Psoas muscle (tissue), 8 donors: Measurements from ENCODE around the gene MAPKAP1. TPM values are rescaled to one million over a fixed set of nuclear protein-coding genes. Genes with fewer than 3 reads are reported as not detected.

Source experiments
- ATAC-seq, 4 donors: fragments of 200-7000 bp; cut with Tn5 transposase; one replicate each; pipeline ENCODE4 v1.9.1; 2020; ENCODE audit warnings: moderate library complexity in 3 of 4, mild to moderate bottlenecking in 2 of 4
- DNase-seq, 2 donors: peaks; one replicate each; pipeline ENCODE4 v3.0.0-alpha.2; 2020
- H3K27ac ChIP-seq: fragments of 200-600 bp; one replicate; pipeline ENCODE4 v1.8.0; 2022
- H3K27me3 ChIP-seq, 3 donors: fragments of 200-600 bp in 1 of 3; one replicate each; pipeline versions ENCODE4 v1.6.1 to v1.8.0; 2013 to 2022; ENCODE audit warnings: low read length in 2 of 3, mild to moderate bottlenecking in 2 of 3, moderate library complexity in 1 of 3; ENCODE audit not compliant: insufficient read depth in 3 of 3
- H3K36me3 ChIP-seq, 2 donors: fragments of 200-600 bp in 1 of 2; one replicate each; pipeline versions ENCODE4 v1.6.1 to v1.8.0; 2013 to 2022; ENCODE audit warnings: low read depth in 1 of 2, mild to moderate bottlenecking in 1 of 2, moderate library complexity in 1 of 2; ENCODE audit not compliant: insufficient read depth in 1 of 2
- H3K4me1 ChIP-seq: fragments of 200-600 bp; one replicate; pipeline ENCODE4 v1.8.0; 2022
- H3K4me3 ChIP-seq: fragments of 200-600 bp; one replicate; pipeline ENCODE4 v1.8.0; 2022; ENCODE audit warnings: mild to moderate bottlenecking
- H3K9me3 ChIP-seq: fragments of 200-600 bp; one replicate; pipeline ENCODE4 v1.8.0; 2022
- WGBS, 3 donors: extraction: QIAGEN DNeasy Blood & Tissue Kit; methylation state at CpG; one replicate each; pipeline versions ENCODE4 v1.1.6 to v1.1.7; 2013; 5-methylcytosine and 5-hydroxymethylcytosine counted together
- intact Hi-C, 2 donors: fragments of 100-400 bp; cut with DNase I; formaldehyde crosslinking; loops; one replicate each; pipeline versions ENCODE4 v1.11.0 to v1.14.2; 2022
- polyA plus RNA-seq, 3 donors: library from polyadenylated mRNA; stranded (reverse); fragments of 200-250 nt; gene quantifications; one replicate each; pipeline ENCODE4 v1.2.3, GENCODE V29; 2013
- total RNA-seq, 4 donors: library from RNA; stranded (reverse); fragmentation: NEBNext Ultra II Directional in 2 of 4; extraction: Animal tissue kit (Norgen Biotek cat#: 25700) in 2 of 4; gene quantifications; one replicate each; pipeline versions ENCODE4 v1.2.1 to v1.2.4, GENCODE V29; 2021 to 2023
- TF ChIP-seq, protein P1 (sequence below): fragments of 200-600 bp; IDR thresholded peaks from one replicate; pipeline ENCODE4 v1.8.0; 2022; ENCODE audit warnings: antibody characterized with exemption
- donor health status: healthy with polysubstance abuse.
- donor health status: DM: no; HTN: no; CAD: no; lungs with moderate emphysema.
- donor health status: Bipolar disorder and iron deficiency.
- donor health status: healthy.
- donor health status: DM: yes; HTN: yes; CAD: no.
- donor health status: DM: no; HTN: no; CAD: no.
- donor health status: DM: no; HTN: no; CAD: no.
- donor health status: DM: yes; HTN: yes; CAD: no.

MAPKAP1 gene
- total and polyA plus RNA-seq, 7 donors, result 64.2 to 124 (median 90.4) TPM

DNA sequence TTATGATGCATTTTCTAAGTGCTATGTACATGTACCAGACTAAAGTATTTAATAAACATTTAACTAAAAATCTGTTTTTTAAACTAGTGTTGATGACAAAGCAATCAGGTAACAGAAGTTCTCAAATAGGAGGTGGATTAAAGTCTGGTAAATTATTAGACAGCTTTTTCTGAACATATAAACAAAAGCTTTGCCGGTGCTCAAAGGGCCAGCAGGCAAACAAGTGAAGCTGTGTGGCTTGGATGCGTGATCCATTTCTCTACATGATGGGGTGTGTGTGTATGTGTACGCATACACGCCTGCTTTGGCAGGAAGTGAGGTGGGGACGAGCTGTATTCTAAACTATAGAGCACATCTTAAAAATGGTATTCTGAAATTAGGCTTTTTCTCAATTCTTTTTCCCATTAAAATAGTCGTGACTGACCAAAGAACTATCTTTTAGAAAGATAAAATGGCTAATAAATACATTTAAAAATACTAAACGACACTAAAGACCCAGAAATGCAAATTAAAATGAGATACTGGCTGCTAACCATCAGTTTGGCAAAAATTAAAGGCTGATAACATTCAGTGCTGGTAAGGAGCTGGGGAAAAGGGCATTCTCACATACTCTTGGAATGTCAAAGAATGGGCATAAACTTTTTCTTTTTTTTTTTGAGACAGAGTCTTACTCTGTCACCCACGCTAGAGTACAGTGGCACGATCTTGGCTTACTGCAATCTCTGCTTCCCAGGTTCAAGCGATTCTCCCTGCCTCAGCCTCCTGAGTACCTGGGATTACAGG is 174.0 kb downstream of the MAPKAP1 start:
- H3K9me3 ChIP-seq, result no peaks in the 10 kb centered on the region
- H3K36me3 ChIP-seq, result no peaks in the 10 kb centered on the region
- TF ChIP-seq, protein P1, sequence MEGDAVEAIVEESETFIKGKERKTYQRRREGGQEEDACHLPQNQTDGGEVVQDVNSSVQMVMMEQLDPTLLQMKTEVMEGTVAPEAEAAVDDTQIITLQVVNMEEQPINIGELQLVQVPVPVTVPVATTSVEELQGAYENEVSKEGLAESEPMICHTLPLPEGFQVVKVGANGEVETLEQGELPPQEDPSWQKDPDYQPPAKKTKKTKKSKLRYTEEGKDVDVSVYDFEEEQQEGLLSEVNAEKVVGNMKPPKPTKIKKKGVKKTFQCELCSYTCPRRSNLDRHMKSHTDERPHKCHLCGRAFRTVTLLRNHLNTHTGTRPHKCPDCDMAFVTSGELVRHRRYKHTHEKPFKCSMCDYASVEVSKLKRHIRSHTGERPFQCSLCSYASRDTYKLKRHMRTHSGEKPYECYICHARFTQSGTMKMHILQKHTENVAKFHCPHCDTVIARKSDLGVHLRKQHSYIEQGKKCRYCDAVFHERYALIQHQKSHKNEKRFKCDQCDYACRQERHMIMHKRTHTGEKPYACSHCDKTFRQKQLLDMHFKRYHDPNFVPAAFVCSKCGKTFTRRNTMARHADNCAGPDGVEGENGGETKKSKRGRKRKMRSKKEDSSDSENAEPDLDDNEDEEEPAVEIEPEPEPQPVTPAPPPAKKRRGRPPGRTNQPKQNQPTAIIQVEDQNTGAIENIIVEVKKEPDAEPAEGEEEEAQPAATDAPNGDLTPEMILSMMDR, result no peak
- ATAC-seq, result no peak
- intact Hi-C loops, result no loop called here
- H3K4me1 ChIP-seq, result no peaks in the 10 kb centered on the region
- WGBS, 3 donors, result 96% methylated on average over 10 of the region's 10 CpGs
- H3K27me3 ChIP-seq, result no peaks in the 10 kb centered on the region
- no peak for DNase-seq
- H3K27ac ChIP-seq, result no peak overlapping the region
- H3K4me3 ChIP-seq, result no peak overlapping the region

DNA sequence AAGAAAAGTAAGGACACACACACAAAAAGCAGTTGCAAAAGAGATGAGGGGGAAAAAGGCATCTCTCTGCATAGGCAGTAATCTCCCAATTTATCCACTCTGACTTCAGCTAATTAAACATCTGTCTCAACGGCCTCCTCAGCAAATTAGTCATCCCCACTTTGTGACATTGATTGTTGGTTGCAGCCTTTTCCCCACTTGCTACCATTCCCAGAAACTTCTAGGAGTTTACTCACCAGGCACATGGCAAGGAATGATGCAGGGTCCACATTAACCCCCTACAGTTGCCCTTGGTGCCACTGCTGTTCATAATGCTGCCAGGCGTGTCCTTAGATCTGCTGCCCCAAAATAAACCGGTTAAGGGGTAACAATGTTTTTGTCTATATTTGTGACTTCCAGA is 174.6 kb downstream of the MAPKAP1 start:
- Histone ChIP-seq H3K27me3 (no peaks in the 10 kb centered on the region), H3K9me3 (no peaks in the 10 kb centered on the region), H3K36me3 (no peaks in the 10 kb centered on the region), H3K4me1 (no peaks in the 10 kb centered on the region), H3K27ac (no peak overlapping the region), H3K4me3 (no peak overlapping the region)
- TF ChIP-seq, protein P1, result no peak
- WGBS, 3 donors, result 84 to 92% (median 86%) methylated on average over 3 of the region's 3 CpGs
- intact Hi-C loops, result no loop called here
- DNase-seq (no peak), ATAC-seq (no peak)

DNA sequence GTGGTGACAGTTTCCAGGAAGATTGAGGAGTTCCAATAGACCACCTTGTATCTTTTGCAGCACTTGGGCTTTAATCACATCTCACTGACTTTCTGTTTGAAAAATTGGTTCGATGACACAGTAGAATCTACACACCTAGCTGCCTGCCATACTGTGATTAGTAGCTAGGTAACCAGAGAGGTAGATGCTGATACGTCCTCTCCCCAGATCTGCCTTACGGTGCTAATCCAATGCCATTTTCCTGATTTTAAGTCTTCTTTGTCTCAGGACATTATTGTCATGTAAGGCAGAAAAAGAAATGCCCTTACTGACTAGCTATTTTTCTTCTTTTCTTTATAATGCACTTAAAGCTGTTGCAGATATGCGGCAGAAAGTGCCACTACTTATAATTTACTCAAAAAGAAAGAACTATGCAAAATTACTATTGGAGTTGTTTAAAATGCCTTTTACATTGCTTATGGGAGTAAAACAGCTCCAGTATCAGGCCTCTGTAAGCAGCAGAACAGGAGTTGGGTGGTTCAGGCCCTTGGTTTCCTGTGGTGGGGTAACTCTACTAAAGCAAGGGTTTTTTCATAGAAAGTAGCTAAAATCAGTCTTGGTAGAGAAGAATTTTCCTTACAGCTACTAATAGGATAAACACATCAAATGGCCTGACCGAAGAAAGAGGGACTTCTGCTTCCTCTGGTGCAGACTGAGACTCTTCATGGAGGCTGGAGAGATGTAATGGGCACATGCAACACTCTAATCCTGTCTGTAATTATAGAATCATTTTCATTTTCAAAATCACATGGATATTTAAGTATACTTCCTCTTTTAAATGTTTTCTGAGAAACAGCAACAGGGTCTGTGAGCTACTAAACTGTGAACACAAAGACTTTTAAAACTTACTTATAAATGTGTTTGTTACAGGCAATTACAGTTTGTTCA is 177.2 kb downstream of the MAPKAP1 start:
- no peak overlapping the region for H3K4me3 ChIP-seq
- no peaks in the 10 kb centered on the region for H3K9me3 ChIP-seq
- WGBS, 3 donors, result 89 to 92% (median 91%) methylated on average over 5 of the region's 5 CpGs
- intact Hi-C loops, result no loop called here
- ATAC-seq (no peak), DNase-seq (no peak)
- H3K36me3 ChIP-seq, result no peaks in the 10 kb centered on the region
- H3K27me3 ChIP-seq, result no peaks in the 10 kb centered on the region
- no peaks in the 10 kb centered on the region for H3K4me1 ChIP-seq
- TF ChIP-seq, protein P1, result no peak
- H3K27ac ChIP-seq, result no peak overlapping the region

DNA sequence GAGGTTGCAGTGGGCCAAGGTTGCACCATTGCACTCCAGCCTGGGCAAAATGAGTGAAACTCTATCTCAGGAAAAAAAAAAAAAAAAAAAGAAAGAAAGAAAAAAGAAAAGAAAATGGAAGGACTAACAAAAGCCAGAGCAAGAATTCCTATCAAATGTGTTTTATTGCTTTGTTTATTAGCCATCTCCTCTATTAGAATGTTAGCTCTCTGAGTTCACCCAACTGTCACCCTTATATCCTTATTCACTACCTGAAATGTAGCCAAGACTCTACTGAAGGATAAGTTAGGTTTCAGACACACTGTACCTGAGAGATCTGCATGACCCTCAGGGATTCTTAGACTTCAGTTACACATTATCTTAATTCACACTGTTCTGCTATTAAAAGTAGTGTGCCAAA is 177.9 kb downstream of the MAPKAP1 start:
- DNase-seq, result no peak
- Histone ChIP-seq H3K36me3 (no peaks in the 10 kb centered on the region), H3K27ac (no peak overlapping the region), H3K9me3 (no peaks in the 10 kb centered on the region), H3K4me3 (no peak overlapping the region), H3K4me1 (no peaks in the 10 kb centered on the region), H3K27me3 (no peaks in the 10 kb centered on the region)
- TF ChIP-seq, protein P1, result no peak
- intact Hi-C loops, result no loop called here
- ATAC-seq, result no peak
